ENCODE results near the gene OPN1MW.

DNA sequence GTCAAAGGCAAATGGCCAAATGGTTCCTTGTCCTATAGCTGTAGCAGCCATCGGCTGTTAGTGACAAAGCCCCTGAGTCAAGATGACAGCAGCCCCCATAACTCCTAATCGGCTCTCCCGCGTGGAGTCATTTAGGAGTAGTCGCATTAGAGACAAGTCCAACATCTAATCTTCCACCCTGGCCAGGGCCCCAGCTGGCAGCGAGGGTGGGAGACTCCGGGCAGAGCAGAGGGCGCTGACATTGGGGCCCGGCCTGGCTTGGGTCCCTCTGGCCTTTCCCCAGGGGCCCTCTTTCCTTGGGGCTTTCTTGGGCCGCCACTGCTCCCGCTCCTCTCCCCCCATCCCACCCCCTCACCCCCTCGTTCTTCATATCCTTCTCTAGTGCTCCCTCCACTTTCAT, 42.2 kb upstream of the OPN1MW start:
- TF ChIP-seq, protein P1, sequence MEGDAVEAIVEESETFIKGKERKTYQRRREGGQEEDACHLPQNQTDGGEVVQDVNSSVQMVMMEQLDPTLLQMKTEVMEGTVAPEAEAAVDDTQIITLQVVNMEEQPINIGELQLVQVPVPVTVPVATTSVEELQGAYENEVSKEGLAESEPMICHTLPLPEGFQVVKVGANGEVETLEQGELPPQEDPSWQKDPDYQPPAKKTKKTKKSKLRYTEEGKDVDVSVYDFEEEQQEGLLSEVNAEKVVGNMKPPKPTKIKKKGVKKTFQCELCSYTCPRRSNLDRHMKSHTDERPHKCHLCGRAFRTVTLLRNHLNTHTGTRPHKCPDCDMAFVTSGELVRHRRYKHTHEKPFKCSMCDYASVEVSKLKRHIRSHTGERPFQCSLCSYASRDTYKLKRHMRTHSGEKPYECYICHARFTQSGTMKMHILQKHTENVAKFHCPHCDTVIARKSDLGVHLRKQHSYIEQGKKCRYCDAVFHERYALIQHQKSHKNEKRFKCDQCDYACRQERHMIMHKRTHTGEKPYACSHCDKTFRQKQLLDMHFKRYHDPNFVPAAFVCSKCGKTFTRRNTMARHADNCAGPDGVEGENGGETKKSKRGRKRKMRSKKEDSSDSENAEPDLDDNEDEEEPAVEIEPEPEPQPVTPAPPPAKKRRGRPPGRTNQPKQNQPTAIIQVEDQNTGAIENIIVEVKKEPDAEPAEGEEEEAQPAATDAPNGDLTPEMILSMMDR (IDR thresholded peaks at IDR 0.05), result no peak
- TF ChIP-seq POLR2AphosphoS5 (IDR thresholded peaks at IDR 0.05) (no peak), POLR2A (IDR thresholded peaks at IDR 0.05) (no peak)
